ENCODE results near the gene MRTFB. TPM values are rescaled to one million over a fixed set of nuclear protein-coding genes. Genes with fewer than 3 reads are reported as not detected.

MRTFB gene
- total and polyA plus RNA-seq, 2 experiments from 2014 or later: 13.9 to 22.2 TPM

- no peak for ATAC-seq
- no peak overlapping the region for H3K4me3 ChIP-seq
- H3K4me1 ChIP-seq (ENCODE audit: insufficient read depth): peaks cover 19% of the 10 kb centered on the region
- H3K36me3 ChIP-seq (ENCODE audit: insufficient read depth): no peaks in the 10 kb centered on the region
- H3K4me2 ChIP-seq: no peak overlapping the region
- H3K27ac ChIP-seq (ENCODE audit: low read depth): no peak overlapping the region
- no peaks in the 10 kb centered on the region for H3K9me2 ChIP-seq (ENCODE audit: insufficient read depth)
- peaks cover 18% of the 10 kb centered on the region for H4K20me1 ChIP-seq (replicated peaks; ENCODE audit: insufficient read depth)
- H3K9me3 Mint-ChIP-seq: no peaks in the 10 kb centered on the region
- H3K27ac Mint-ChIP-seq: no peak overlapping the region
- no peak overlapping the region for H2AFZ ChIP-seq
- peaks cover 23% of the 10 kb centered on the region for H3K4me1 Mint-ChIP-seq
- no peak for DNase-seq (ENCODE audit: low spot score)
- peaks cover 8% of the 10 kb centered on the region; the same call in 2 of the 3 replicates for H3K36me3 Mint-ChIP-seq (ENCODE audit: low read depth)
- peaks cover 4% of the 10 kb centered on the region for H3K27me3 Mint-ChIP-seq (ENCODE audit: insufficient read depth, low read depth, poor library complexity)
- no peaks in the 10 kb centered on the region for H3F3A ChIP-seq (replicated peaks; ENCODE audit: low read depth)
- peaks cover 87% of the 10 kb centered on the region for H3K79me2 ChIP-seq (replicated peaks; ENCODE audit: insufficient read depth)
- no peak overlapping the region for H3K4me3 Mint-ChIP-seq
- TF ChIP-seq JUNB (IDR thresholded peaks at IDR 0.05; ENCODE audit: unreplicated experiment) (no peak), POLR2AphosphoS5 (IDR thresholded peaks at IDR 0.05; ENCODE audit: low read depth) (no peak), REST (IDR thresholded peaks at IDR 0.05; ENCODE audit: unreplicated experiment) (no peak), ZNF331 (CRISPR knock-in tag; IDR thresholded peaks at IDR 0.05; ENCODE audit: low read depth) (no peak), ZNF114 (CRISPR knock-in tag; IDR thresholded peaks at IDR 0.05) (no peak), CREB1 (CRISPR knock-in tag; IDR thresholded peaks at IDR 0.05; ENCODE audit: low read depth) (no peak), STAT1 (IDR thresholded peaks at IDR 0.05; ENCODE audit: unreplicated experiment) (no peak), EZH2 (IDR thresholded peaks at IDR 0.05; ENCODE audit: low read depth, unreplicated experiment) (no peak), ETS1 (IDR thresholded peaks at IDR 0.05) (no peak), EZH2phosphoT487 (IDR thresholded peaks at IDR 0.05; ENCODE audit: unreplicated experiment) (no peak), NANOG (IDR thresholded peaks at IDR 0.05; ENCODE audit: borderline replicate concordance) (no peak)
- TF ChIP-seq, protein P1, sequence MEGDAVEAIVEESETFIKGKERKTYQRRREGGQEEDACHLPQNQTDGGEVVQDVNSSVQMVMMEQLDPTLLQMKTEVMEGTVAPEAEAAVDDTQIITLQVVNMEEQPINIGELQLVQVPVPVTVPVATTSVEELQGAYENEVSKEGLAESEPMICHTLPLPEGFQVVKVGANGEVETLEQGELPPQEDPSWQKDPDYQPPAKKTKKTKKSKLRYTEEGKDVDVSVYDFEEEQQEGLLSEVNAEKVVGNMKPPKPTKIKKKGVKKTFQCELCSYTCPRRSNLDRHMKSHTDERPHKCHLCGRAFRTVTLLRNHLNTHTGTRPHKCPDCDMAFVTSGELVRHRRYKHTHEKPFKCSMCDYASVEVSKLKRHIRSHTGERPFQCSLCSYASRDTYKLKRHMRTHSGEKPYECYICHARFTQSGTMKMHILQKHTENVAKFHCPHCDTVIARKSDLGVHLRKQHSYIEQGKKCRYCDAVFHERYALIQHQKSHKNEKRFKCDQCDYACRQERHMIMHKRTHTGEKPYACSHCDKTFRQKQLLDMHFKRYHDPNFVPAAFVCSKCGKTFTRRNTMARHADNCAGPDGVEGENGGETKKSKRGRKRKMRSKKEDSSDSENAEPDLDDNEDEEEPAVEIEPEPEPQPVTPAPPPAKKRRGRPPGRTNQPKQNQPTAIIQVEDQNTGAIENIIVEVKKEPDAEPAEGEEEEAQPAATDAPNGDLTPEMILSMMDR (conservative IDR thresholded peaks at IDR 0.05; ENCODE audit: low read depth in 2 of 2): no peak
- TF ChIP-seq, protein P2, sequence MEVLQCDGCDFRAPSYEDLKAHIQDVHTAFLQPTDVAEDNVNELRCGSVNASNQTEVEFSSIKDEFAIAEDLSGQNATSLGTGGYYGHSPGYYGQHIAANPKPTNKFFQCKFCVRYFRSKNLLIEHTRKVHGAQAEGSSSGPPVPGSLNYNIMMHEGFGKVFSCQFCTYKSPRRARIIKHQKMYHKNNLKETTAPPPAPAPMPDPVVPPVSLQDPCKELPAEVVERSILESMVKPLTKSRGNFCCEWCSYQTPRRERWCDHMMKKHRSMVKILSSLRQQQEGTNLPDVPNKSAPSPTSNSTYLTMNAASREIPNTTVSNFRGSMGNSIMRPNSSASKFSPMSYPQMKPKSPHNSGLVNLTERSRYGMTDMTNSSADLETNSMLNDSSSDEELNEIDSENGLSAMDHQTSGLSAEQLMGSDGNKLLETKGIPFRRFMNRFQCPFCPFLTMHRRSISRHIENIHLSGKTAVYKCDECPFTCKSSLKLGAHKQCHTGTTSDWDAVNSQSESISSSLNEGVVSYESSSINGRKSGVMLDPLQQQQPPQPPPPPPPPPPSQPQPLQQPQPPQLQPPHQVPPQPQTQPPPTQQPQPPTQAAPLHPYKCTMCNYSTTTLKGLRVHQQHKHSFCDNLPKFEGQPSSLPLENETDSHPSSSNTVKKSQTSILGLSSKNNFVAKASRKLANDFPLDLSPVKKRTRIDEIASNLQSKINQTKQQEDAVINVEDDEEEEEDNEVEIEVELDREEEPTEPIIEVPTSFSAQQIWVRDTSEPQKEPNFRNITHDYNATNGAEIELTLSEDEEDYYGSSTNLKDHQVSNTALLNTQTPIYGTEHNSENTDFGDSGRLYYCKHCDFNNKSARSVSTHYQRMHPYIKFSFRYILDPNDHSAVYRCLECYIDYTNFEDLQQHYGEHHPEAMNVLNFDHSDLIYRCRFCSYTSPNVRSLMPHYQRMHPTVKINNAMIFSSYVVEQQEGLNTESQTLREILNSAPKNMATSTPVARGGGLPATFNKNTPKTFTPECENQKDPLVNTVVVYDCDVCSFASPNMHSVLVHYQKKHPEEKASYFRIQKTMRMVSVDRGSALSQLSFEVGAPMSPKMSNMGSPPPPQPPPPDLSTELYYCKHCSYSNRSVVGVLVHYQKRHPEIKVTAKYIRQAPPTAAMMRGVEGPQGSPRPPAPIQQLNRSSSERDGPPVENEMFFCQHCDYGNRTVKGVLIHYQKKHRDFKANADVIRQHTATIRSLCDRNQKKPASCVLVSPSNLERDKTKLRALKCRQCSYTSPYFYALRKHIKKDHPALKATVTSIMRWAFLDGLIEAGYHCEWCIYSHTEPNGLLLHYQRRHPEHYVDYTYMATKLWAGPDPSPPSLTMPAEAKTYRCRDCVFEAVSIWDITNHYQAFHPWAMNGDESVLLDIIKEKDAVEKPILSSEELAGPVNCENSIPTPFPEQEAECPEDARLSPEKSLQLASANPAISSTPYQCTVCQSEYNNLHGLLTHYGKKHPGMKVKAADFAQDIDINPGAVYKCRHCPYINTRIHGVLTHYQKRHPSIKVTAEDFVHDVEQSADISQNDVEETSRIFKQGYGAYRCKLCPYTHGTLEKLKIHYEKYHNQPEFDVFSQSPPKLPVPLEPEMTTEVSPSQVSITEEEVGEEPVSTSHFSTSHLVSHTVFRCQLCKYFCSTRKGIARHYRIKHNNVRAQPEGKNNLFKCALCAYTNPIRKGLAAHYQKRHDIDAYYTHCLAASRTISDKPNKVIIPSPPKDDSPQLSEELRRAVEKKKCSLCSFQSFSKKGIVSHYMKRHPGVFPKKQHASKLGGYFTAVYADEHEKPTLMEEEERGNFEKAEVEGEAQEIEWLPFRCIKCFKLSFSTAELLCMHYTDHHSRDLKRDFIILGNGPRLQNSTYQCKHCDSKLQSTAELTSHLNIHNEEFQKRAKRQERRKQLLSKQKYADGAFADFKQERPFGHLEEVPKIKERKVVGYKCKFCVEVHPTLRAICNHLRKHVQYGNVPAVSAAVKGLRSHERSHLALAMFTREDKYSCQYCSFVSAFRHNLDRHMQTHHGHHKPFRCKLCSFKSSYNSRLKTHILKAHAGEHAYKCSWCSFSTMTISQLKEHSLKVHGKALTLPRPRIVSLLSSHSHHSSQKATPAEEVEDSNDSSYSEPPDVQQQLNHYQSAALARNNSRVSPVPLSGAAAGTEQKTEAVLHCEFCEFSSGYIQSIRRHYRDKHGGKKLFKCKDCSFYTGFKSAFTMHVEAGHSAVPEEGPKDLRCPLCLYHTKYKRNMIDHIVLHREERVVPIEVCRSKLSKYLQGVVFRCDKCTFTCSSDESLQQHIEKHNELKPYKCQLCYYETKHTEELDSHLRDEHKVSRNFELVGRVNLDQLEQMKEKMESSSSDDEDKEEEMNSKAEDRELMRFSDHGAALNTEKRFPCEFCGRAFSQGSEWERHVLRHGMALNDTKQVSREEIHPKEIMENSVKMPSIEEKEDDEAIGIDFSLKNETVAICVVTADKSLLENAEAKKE (CRISPR knock-in tag; IDR thresholded peaks at IDR 0.05): no peak
- H3K27me3 ChIP-seq (ENCODE audit: insufficient read depth): no peaks in the 10 kb centered on the region
These were observed 50.8 kb downstream of the MRTFB start for GRCh38 chr16:14121872-14122271.
